H1 (cell line): ENCODE measurements around the gene OR2T35. TPM values are rescaled to one million over a fixed set of nuclear protein-coding genes. Genes with fewer than 3 reads are reported as not detected.

ENCODE experiments used
- CTCF ChIA-PET: fragments of 300-600 bp; sonication (Branson Sonifier 250); formaldehyde crosslinking; loops from one replicate; lab custom pipeline; 2021; ENCODE audit not compliant: partially characterized antibody; lab: Charles Lee
- POLR2A ChIA-PET: fragments of 300-600 bp; sonication (Branson Sonifier 250); formaldehyde crosslinking; loops from one replicate; lab custom pipeline; 2021; ENCODE audit warnings: inconsistent platforms; ENCODE audit not compliant: partially characterized antibody; lab: Charles Lee
- DNase-seq, 2 experiments: peaks; one replicate each; pipeline versions ENCODE4 v3.0.0 to v3.0.0-alpha.2; 2010 to 2022; ENCODE audit warnings: low spot score in 2 of 2, low read depth in 1 of 2, mixed read lengths in 1 of 2
- FAIRE-seq: peaks from 2 replicates; lab custom pipeline; 2011; peaks lifted over from hg19 to GRCh38; lab: Jason Lieb, UNC
- H2AFZ ChIP-seq: 2 replicates; pipeline ENCODE4 v1.8.1; 2012; ENCODE audit warnings: low read length, inconsistent platforms
- H2AK5ac ChIP-seq: 2 replicates; pipeline ENCODE4 v1.6.1; 2013; ENCODE audit warnings: low read depth, low read length
- H2BK120ac ChIP-seq: replicated peaks from 2 replicates; pipeline ENCODE3; 2013; ENCODE audit warnings: low read depth, low read length, inconsistent platforms
- H2BK12ac ChIP-seq: 2 replicates; pipeline ENCODE4 v1.6.1; 2013; ENCODE audit warnings: low read depth, low read length
- H2BK15ac ChIP-seq: 2 replicates; pipeline ENCODE4 v1.6.1; 2013; ENCODE audit warnings: low read length
- H2BK20ac ChIP-seq: 2 replicates; pipeline ENCODE4 v1.6.1; 2013; ENCODE audit warnings: low read length
- H2BK5ac ChIP-seq: 2 replicates; pipeline ENCODE4 v1.6.1; 2013; ENCODE audit warnings: low read depth, low read length
- H3K14ac ChIP-seq: 2 replicates; pipeline ENCODE4 v1.6.1; 2013; ENCODE audit warnings: inconsistent platforms; ENCODE audit not compliant: insufficient read length
- H3K18ac ChIP-seq: 2 replicates; pipeline ENCODE4 v1.6.1; 2013; ENCODE audit warnings: low read length; ENCODE audit errors: extremely low read depth
- H3K23ac ChIP-seq: 2 replicates; pipeline ENCODE4 v1.6.1; 2013; ENCODE audit warnings: inconsistent platforms; ENCODE audit not compliant: insufficient read length
- H3K23me2 ChIP-seq: 2 replicates; pipeline ENCODE4 v1.6.1; 2013; ENCODE audit warnings: low read depth, low read length
- H3K27ac ChIP-seq: 2 replicates; pipeline ENCODE4 v1.6.1; 2011; ENCODE audit warnings: low read depth, low read length, inconsistent platforms
- H3K27me3 ChIP-seq, 4 experiments: replicated peaks in 1 of 4; 1 replicate in 1 of 4; 2 replicates in 3 of 4; pipeline versions ENCODE4 v1.6.1 to v1.8.1; 2011 to 2013; ENCODE audit warnings: low read length in 3 of 4, mild to moderate bottlenecking in 3 of 4, inconsistent platforms in 2 of 4, mixed read lengths in 2 of 4, moderate library complexity in 1 of 4; ENCODE audit not compliant: control insufficient read depth in 3 of 4, insufficient read depth in 3 of 4; ENCODE audit errors: extremely low read depth in 1 of 4
- H3K36me3 ChIP-seq, 4 experiments: 2 replicates each; pipeline versions ENCODE4 v1.6.1 to v1.8.1; 2011 to 2013; ENCODE audit warnings: mild to moderate bottlenecking in 4 of 4, low read length in 3 of 4, moderate library complexity in 2 of 4, control low read depth in 1 of 4, inconsistent platforms in 1 of 4; ENCODE audit not compliant: insufficient read depth in 4 of 4, control insufficient read depth in 2 of 4
- H3K4ac ChIP-seq: replicated peaks from 2 replicates; pipeline ENCODE3; 2013; ENCODE audit warnings: low read length, low read depth, mixed read lengths, inconsistent platforms; ENCODE audit not compliant: insufficient read length
- H3K4me1 ChIP-seq, 4 experiments: replicated peaks in 1 of 4; 1 replicate in 1 of 4; 2 replicates in 3 of 4; pipeline versions ENCODE4 v1.6.1 to v1.8.1; 2011 to 2013; ENCODE audit warnings: low read length in 3 of 4, inconsistent platforms in 2 of 4, mixed read lengths in 1 of 4; ENCODE audit not compliant: insufficient read depth in 4 of 4, control insufficient read depth in 3 of 4
- H3K4me2 ChIP-seq, 2 experiments: 2 replicates each; pipeline versions ENCODE4 v1.6.1 to v1.8.1; 2011 to 2013; ENCODE audit warnings: low read depth in 2 of 2, low read length in 2 of 2, control low read depth in 1 of 2, inconsistent platforms in 1 of 2, mild to moderate bottlenecking in 1 of 2; ENCODE audit not compliant: insufficient read depth in 1 of 2
- H3K4me3 ChIP-seq, 4 experiments: fragments of 200-600, 300-600 bp in 1 of 4; sonication (generic), shearing (Covaris generic), sonication (Bioruptor Twin) in 1 of 4; 2 replicates each; pipeline versions ENCODE4 v1.5.1 to v1.8.1; 2011 to 2016; ENCODE audit warnings: low read length in 4 of 4, low read depth in 3 of 4, control low read depth in 2 of 4, inconsistent platforms in 2 of 4, mild to moderate bottlenecking in 2 of 4, mixed read lengths in 1 of 4, moderate library complexity in 1 of 4; ENCODE audit not compliant: insufficient read depth in 2 of 4; ENCODE audit errors: extremely low read depth in 1 of 4
- H3K56ac ChIP-seq: replicated peaks from 2 replicates; pipeline ENCODE3; 2013; ENCODE audit warnings: low read depth, mild to moderate bottlenecking, mixed read lengths, low read length, inconsistent platforms; ENCODE audit not compliant: insufficient read length
- H3K79me1 ChIP-seq: 2 replicates; pipeline ENCODE4 v1.6.1; 2013; ENCODE audit warnings: low read depth, low read length, control low read depth
- H3K79me2 ChIP-seq, 2 experiments: 2 replicates each; pipeline versions ENCODE4 v1.6.1 to v1.8.1; 2012 to 2013; ENCODE audit warnings: low read length in 2 of 2, mild to moderate bottlenecking in 2 of 2, inconsistent platforms in 1 of 2; ENCODE audit not compliant: insufficient read depth in 2 of 2, control insufficient read depth in 1 of 2
- H3K9ac ChIP-seq, 4 experiments: replicated peaks in 1 of 4; 1 replicate in 1 of 4; 2 replicates in 3 of 4; pipeline versions ENCODE4 v1.6.1 to v1.8.1; 2011 to 2013; ENCODE audit warnings: low read depth in 3 of 4, low read length in 3 of 4, control low read depth in 2 of 4, mild to moderate bottlenecking in 2 of 4, moderate library complexity in 2 of 4, inconsistent platforms in 1 of 4; ENCODE audit errors: extremely low read depth in 1 of 4
- H3K9me3 ChIP-seq, 2 experiments: 2 replicates each; pipeline versions ENCODE4 v1.6.1 to v1.8.1; 2012 to 2013; ENCODE audit warnings: mild to moderate bottlenecking in 2 of 2, moderate library complexity in 2 of 2, control low read depth in 1 of 2, inconsistent platforms in 1 of 2, low read depth in 1 of 2, low read length in 1 of 2, mixed read lengths in 1 of 2; ENCODE audit not compliant: insufficient read depth in 2 of 2
- H4K20me1 ChIP-seq, 2 experiments: replicated peaks in 1 of 2; 2 replicates each; pipeline versions ENCODE3 to v1.8.1; 2011 to 2013; ENCODE audit warnings: inconsistent platforms in 2 of 2, low read length in 2 of 2, mild to moderate bottlenecking in 1 of 2; ENCODE audit not compliant: insufficient read depth in 2 of 2, control insufficient read depth in 1 of 2
- H4K5ac ChIP-seq: 2 replicates; pipeline ENCODE4 v1.6.1; 2013; ENCODE audit warnings: low read length, low read depth, mixed read lengths, inconsistent platforms; ENCODE audit not compliant: insufficient read length
- H4K8ac ChIP-seq: 2 replicates; pipeline ENCODE4 v1.8.0; 2013; ENCODE audit warnings: mild to moderate bottlenecking, moderate library complexity, low read length, inconsistent platforms; ENCODE audit not compliant: insufficient read depth; ENCODE audit errors: extremely low read depth
- H4K91ac ChIP-seq: replicated peaks from 2 replicates; pipeline ENCODE3; 2013; ENCODE audit warnings: low read length, mixed read lengths, inconsistent platforms; ENCODE audit not compliant: insufficient read length
- HDAC6 ChIP-seq: IDR thresholded peaks from one replicate; pipeline ENCODE4 v1.7.1; 2012; ENCODE audit warnings: low read depth, mild to moderate bottlenecking, inconsistent platforms, low read length, moderate library complexity
- MAFK ChIP-seq: IDR thresholded peaks from 2 replicates; pipeline ENCODE4 v1.6.1; 2012; ENCODE audit warnings: low read depth, mild to moderate bottlenecking, improper control_type of control experiment, low read length
- WGBS, 2 experiments: shearing (Covaris generic) in 1 of 2; methylation state at CpG; one replicate each; pipeline versions ENCODE4 v1.1.6 to v1.1.7; 2013 to 2015; ENCODE audit warnings: low lambda C conversion rate in 2 of 2, mixed read lengths in 2 of 2, inconsistent platforms in 1 of 2, low coverage in 1 of 2, missing lambda C conversion rate in 1 of 2; ENCODE audit not compliant: insufficient replicate concordance in 2 of 2, insufficient coverage in 1 of 2, insufficient read length in 1 of 2; ENCODE audit errors: extremely low coverage in 1 of 2, missing lambda C conversion rate in 1 of 2; 5-methylcytosine and 5-hydroxymethylcytosine counted together
- polyA plus RNA-seq, 7 experiments: library from polyadenylated mRNA; depleted of rRNA in 3 of 7; stranded (reverse) in 5 of 7; unstranded in 2 of 7; fragments of >200 nt in 5 of 7; fragments of 200-250 nt in 2 of 7; gene quantifications; 1 replicate in 5 of 7; 2 replicates in 1 of 7; 4 replicates in 1 of 7; pipeline versions ENCODE4 v1.2.1 to v1.2.3, GENCODE V29; 2011 to 2013; ENCODE audit warnings: missing spikeins in 2 of 7, mixed read lengths in 2 of 7
- total RNA-seq: library from RNA; stranded (reverse); fragmentation: NEBNext Ultra II Directional; extraction: Animal tissue kit (Norgen Biotek cat#: 25700); gene quantifications from 2 replicates; pipeline ENCODE4 v1.2.1, GENCODE V29; 2021

OR2T35 gene
- total and polyA plus RNA-seq, 2 of the 8 experiments (the other 6 are each of a cell fraction or from before 2014, with no cell fraction given): not detected

DNA sequence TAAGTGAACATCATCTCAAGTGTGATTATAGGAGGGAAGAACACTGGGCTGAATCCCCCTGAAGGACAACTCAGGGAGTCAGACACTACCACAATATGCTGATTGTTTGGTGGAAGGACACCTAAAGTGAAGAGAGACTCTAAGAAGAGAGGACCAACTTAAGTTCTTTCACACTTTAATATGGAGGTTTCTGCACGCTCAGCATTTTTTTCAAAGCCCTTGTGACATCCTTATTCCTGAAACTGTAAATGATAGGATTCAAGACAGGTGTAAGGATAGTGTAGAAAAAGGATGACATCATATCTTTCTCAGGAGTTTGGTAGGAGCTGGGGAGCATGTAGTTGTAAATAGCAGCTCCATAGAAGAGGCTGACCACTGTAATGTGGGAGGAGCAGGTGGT, 52.4 kb downstream of the OR2T35 start:
- Histone ChIP-seq H3K18ac (no peak overlapping the region), H2BK12ac (no peak overlapping the region), H2BK120ac (no peak overlapping the region), H2BK15ac (no peak overlapping the region), H2AFZ (no peak overlapping the region), H3K9ac (no peak overlapping the region), H3K27ac (no peak overlapping the region), H4K91ac (no peak overlapping the region), H3K56ac (no peak overlapping the region), H3K36me3 (no peaks in the 10 kb centered on the region), H3K4me1 (no peaks in the 10 kb centered on the region), H3K14ac (no peak overlapping the region), H3K23ac (no peak overlapping the region), H4K8ac (no peak overlapping the region), H4K5ac (no peak overlapping the region), H3K79me1 (no peaks in the 10 kb centered on the region), H2AK5ac (no peak overlapping the region), H3K4me3 (no peak overlapping the region), H3K23me2 (no peaks in the 10 kb centered on the region), H3K4me2 (no peak overlapping the region), H3K9me3 (peaks cover 61 to 67% of the 10 kb centered on the region in 2 experiments), H3K79me2 (no peaks in the 10 kb centered on the region), H2BK5ac (no peak overlapping the region), H3K4ac (no peak overlapping the region), H2BK20ac (no peak overlapping the region), H3K27me3 (no peaks in the 10 kb centered on the region), H4K20me1 (no peaks in the 10 kb centered on the region)
- WGBS, 2 experiments: 64% methylated on average over 1 of the region's 1 CpG; no CpG with 5 or more reads in 1 of the 2 experiments
- TF ChIP-seq HDAC6 (no peak), MAFK (peak; percentile 83)
- ChIA-PET CTCF (no interaction called here), POLR2A (no interaction called here)
- DNase-seq: no peak
- no peak for FAIRE-seq
